Neutrophil (primary cell): ENCODE results near the gene ZBTB7B.

ENCODE experiments used
- H3K27ac ChIP-seq: fragments of 200-600 bp; sonication (generic); 2 replicates; pipeline ENCODE4 v1.5.1; 2016; ENCODE audit warnings: mild to moderate bottlenecking, moderate library complexity
- H3K27me3 ChIP-seq: fragments of 200-600 bp; sonication (generic); 2 replicates; pipeline ENCODE4 v1.6.0; 2016; ENCODE audit warnings: mild to moderate bottlenecking
- H3K36me3 ChIP-seq: fragments of 200-600 bp; sonication (generic); 2 replicates; pipeline ENCODE4 v1.5.1; 2017
- H3K4me1 ChIP-seq, 2 experiments: fragments of 200-600 bp in 1 of 2; sonication (generic) in 1 of 2; 1 replicate in 1 of 2; 2 replicates in 1 of 2; pipeline versions ENCODE4 v1.5.1 to v1.6.1; 2013 to 2016; ENCODE audit warnings: low read depth in 1 of 2, low read length in 1 of 2, mild to moderate bottlenecking in 1 of 2, moderate library complexity in 1 of 2; ENCODE audit not compliant: control insufficient read depth in 1 of 2, insufficient read depth in 1 of 2
- H3K4me3 ChIP-seq, 2 experiments: fragments of 200-600 bp in 1 of 2; sonication (generic) in 1 of 2; 1 replicate in 1 of 2; 2 replicates in 1 of 2; pipeline ENCODE4 v1.5.1; 2013 to 2016; ENCODE audit warnings: low read depth in 1 of 2, low read length in 1 of 2, mild to moderate bottlenecking in 1 of 2, moderate library complexity in 1 of 2
- H3K9me3 ChIP-seq: fragments of 200-600 bp; sonication (generic); 2 replicates; pipeline ENCODE4 v1.5.1; 2016
- CTCF ChIP-seq: fragments of 200-600 bp; sonication (generic); IDR thresholded peaks from 2 replicates; pipeline ENCODE4 v1.5.1; 2016; ENCODE audit warnings: antibody characterized with exemption

ZBTB7B gene

GRCh38 chr1:155038602-155039307, 36.2 kb downstream of the ZBTB7B start:
- H3K27ac ChIP-seq, result peak overlapping the region; percentile 49
- H3K4me3 ChIP-seq, result no peak overlapping the region
- H3K36me3 ChIP-seq, result no peaks in the 10 kb centered on the region
- no peak for TF ChIP-seq CTCF
- H3K9me3 ChIP-seq, result no peaks in the 10 kb centered on the region
- no peaks in the 10 kb centered on the region for H3K27me3 ChIP-seq
- H3K4me1 ChIP-seq, result peaks cover 26 to 28% of the 10 kb centered on the region in 2 experiments

GRCh38 chr1:155039308-155039669, 36.7 kb downstream of the ZBTB7B start:
- peaks cover 26 to 28% of the 10 kb centered on the region in 2 experiments for H3K4me1 ChIP-seq
- no peak for TF ChIP-seq CTCF
- no peaks in the 10 kb centered on the region for H3K36me3 ChIP-seq
- no peaks in the 10 kb centered on the region for H3K27me3 ChIP-seq
- no peaks in the 10 kb centered on the region for H3K9me3 ChIP-seq
- no peak overlapping the region for H3K4me3 ChIP-seq
- H3K27ac ChIP-seq, result peak overlapping the region; percentile 49

GRCh38 chr1:155040358-155041093, 37.9 kb downstream of the ZBTB7B start:
- Histone ChIP-seq H3K36me3 (no peaks in the 10 kb centered on the region), H3K9me3 (no peaks in the 10 kb centered on the region), H3K27ac (no peak overlapping the region), H3K4me1 (peaks cover 26 to 32% of the 10 kb centered on the region in 2 experiments), H3K27me3 (no peaks in the 10 kb centered on the region), H3K4me3 (no peak overlapping the region)
- no peak for TF ChIP-seq CTCF

GRCh38 chr1:155042789-155043188, 40.2 kb downstream of the ZBTB7B start:
- no peak overlapping the region for H3K27ac ChIP-seq

GRCh38 chr1:155043301-155043702, 40.7 kb downstream of the ZBTB7B start:
- Histone ChIP-seq H3K9me3 (no peaks in the 10 kb centered on the region), H3K27me3 (no peaks in the 10 kb centered on the region), H3K4me1 (peaks cover 13 to 19% of the 10 kb centered on the region in 2 experiments), H3K36me3 (no peaks in the 10 kb centered on the region), H3K4me3 (no peak overlapping the region), H3K27ac (no peak overlapping the region)
- TF ChIP-seq CTCF, result no peak

More at GRCh38 chr1:155042789-155043188, 40.2 kb downstream of the ZBTB7B start:
- Histone ChIP-seq H3K27me3 (no peaks in the 10 kb centered on the region), H3K36me3 (no peaks in the 10 kb centered on the region), H3K4me3 (no peak overlapping the region), H3K9me3 (no peaks in the 10 kb centered on the region), H3K4me1 (peaks cover 13 to 20% of the 10 kb centered on the region in 2 experiments)
- no peak for TF ChIP-seq CTCF
